WTC11 (cell line): Measurements from ENCODE around the gene SAMM50. TPM values are rescaled to one million over a fixed set of nuclear protein-coding genes. Genes with fewer than 3 reads are reported as not detected.

Experiments
- ATAC-seq: fragments of 200-7000 bp; cut with Tn5 transposase; 2 replicates; pipeline ENCODE4 v1.10.0; 2021; ENCODE audit warnings: mild to moderate bottlenecking, moderate library complexity
- CTCF ChIA-PET: fragments of 300-600 bp; sonication (Branson Sonifier 250); formaldehyde crosslinking; loops from one replicate; lab custom pipeline; 2021; ENCODE audit warnings: antibody characterized with exemption; lab: Charles Lee
- POLR2A ChIA-PET: fragments of 350-600 bp; sonication (Branson Sonifier 250); formaldehyde crosslinking; loops from one replicate; lab custom pipeline; 2021; ENCODE audit warnings: antibody characterized with exemption; lab: Charles Lee
- DNase-seq: peaks from one replicate; pipeline ENCODE4 v3.0.0; 2021; ENCODE audit warnings: low spot score
- H3K27ac Mint-ChIP-seq: 2 replicates; pipeline ENCODE4 v1.8.0; 2021; ENCODE audit warnings: mixed read lengths
- H3K27me3 Mint-ChIP-seq: 2 replicates; pipeline ENCODE4 v1.8.0; 2021; ENCODE audit warnings: low read depth, mild to moderate bottlenecking, moderate library complexity, mixed read lengths
- H3K36me3 Mint-ChIP-seq: 2 replicates; pipeline ENCODE4 v1.8.0; 2021; ENCODE audit warnings: mixed read lengths
- H3K4me1 Mint-ChIP-seq: 2 replicates; pipeline ENCODE4 v1.8.0; 2022; ENCODE audit warnings: mixed read lengths
- H3K4me3 Mint-ChIP-seq: 2 replicates; pipeline ENCODE4 v1.8.0; 2021; ENCODE audit warnings: mild to moderate bottlenecking, moderate library complexity, mixed read lengths
- H3K9me3 Mint-ChIP-seq: 2 replicates; pipeline ENCODE4 v1.8.0; 2021; ENCODE audit warnings: mixed read lengths
- ATF1 ChIP-seq: sonication (generic); formaldehyde crosslinking; IDR thresholded peaks from 2 replicates; pipeline ENCODE4 v1.8.1; 2023; ENCODE audit warnings: mild to moderate bottlenecking, moderate library complexity, missing genetic modification reagents
- CREM ChIP-seq: sonication (generic); formaldehyde crosslinking; IDR thresholded peaks from 2 replicates; pipeline ENCODE4 v1.8.1; 2022; ENCODE audit warnings: mild to moderate bottlenecking, missing genetic modification reagents, moderate library complexity
- FOXJ3 ChIP-seq: sonication (generic); formaldehyde crosslinking; IDR thresholded peaks from 2 replicates; pipeline ENCODE4 v1.9.0; 2021; ENCODE audit warnings: missing genetic modification reagents, mild to moderate bottlenecking, borderline replicate concordance
- FOXP1 ChIP-seq: sonication (generic); formaldehyde crosslinking; IDR thresholded peaks from 2 replicates; pipeline ENCODE4 v1.8.0; 2022; ENCODE audit warnings: missing genetic modification reagents, mild to moderate bottlenecking, moderate library complexity, borderline replicate concordance
- KAT7 ChIP-seq: sonication (generic); formaldehyde crosslinking; IDR thresholded peaks from 2 replicates; pipeline ENCODE4 v1.8.1; 2023; ENCODE audit warnings: missing genetic modification reagents, mild to moderate bottlenecking, borderline replicate concordance
- NR3C1 ChIP-seq: sonication (generic); formaldehyde crosslinking; conservative IDR thresholded peaks from 2 replicates; pipeline ENCODE4 v1.8.1; 2023; ENCODE audit warnings: low read depth, mild to moderate bottlenecking, missing genetic modification reagents
- SP1 ChIP-seq: sonication (generic); formaldehyde crosslinking; conservative IDR thresholded peaks from 2 replicates; pipeline ENCODE4 v1.8.1; 2022; ENCODE audit warnings: missing genetic modification reagents
- TCF7 ChIP-seq: sonication (generic); formaldehyde crosslinking; IDR thresholded peaks from 2 replicates; pipeline ENCODE4 v1.8.0; 2022; ENCODE audit warnings: mild to moderate bottlenecking, low read depth, missing genetic modification reagents, moderate library complexity
- TEAD1 ChIP-seq: sonication (generic); formaldehyde crosslinking; IDR thresholded peaks from 2 replicates; pipeline ENCODE4 v1.8.0; 2022; ENCODE audit warnings: mild to moderate bottlenecking, missing genetic modification reagents
- ZBTB21 ChIP-seq: sonication (generic); formaldehyde crosslinking; IDR thresholded peaks from 2 replicates; pipeline ENCODE4 v1.8.1; 2023; ENCODE audit warnings: mild to moderate bottlenecking, missing genetic modification reagents, borderline replicate concordance
- ZNF396 ChIP-seq: fragments of 250-450 bp; sonication (Bioruptor Pico); IDR thresholded peaks from 2 replicates; pipeline ENCODE4 v1.8.0; 2021; ENCODE audit warnings: mild to moderate bottlenecking, moderate library complexity, borderline replicate concordance
- total RNA-seq: library from RNA; stranded (reverse); gene quantifications from 3 replicates; pipeline ENCODE4 v1.2.3, GENCODE V29; 2021
- TF ChIP-seq, protein P1 (sequence below): sonication (generic); formaldehyde crosslinking; IDR thresholded peaks from 2 replicates; pipeline ENCODE4 v1.8.1; 2022; ENCODE audit warnings: low read depth, missing genetic modification reagents, borderline replicate concordance
- TF ChIP-seq, protein P2 (sequence below): sonication (generic); formaldehyde crosslinking; IDR thresholded peaks from 2 replicates; pipeline ENCODE4 v1.8.1; 2023; ENCODE audit warnings: mild to moderate bottlenecking, moderate library complexity, missing genetic modification reagents
- TF ChIP-seq, protein P3 (sequence below): fragments of 200-600 bp; IDR thresholded peaks from 2 replicates; pipeline ENCODE4 v1.8.0; 2022; ENCODE audit warnings: antibody characterized with exemption
- TF ChIP-seq, protein P4 (sequence below): sonication (generic); formaldehyde crosslinking; IDR thresholded peaks from 2 replicates; pipeline ENCODE4 v1.8.1; 2023; ENCODE audit warnings: mild to moderate bottlenecking, missing genetic modification reagents, moderate library complexity
- TF ChIP-seq, protein P5 (sequence below): fragments of 250-450 bp; sonication (Bioruptor Pico); IDR thresholded peaks from 2 replicates; pipeline ENCODE4 v1.8.0; 2021; ENCODE audit warnings: mild to moderate bottlenecking
- TF ChIP-seq, protein P6 (sequence below): sonication (generic); formaldehyde crosslinking; IDR thresholded peaks from 2 replicates; pipeline ENCODE4 v1.8.1; 2022; ENCODE audit warnings: mild to moderate bottlenecking, missing genetic modification reagents, moderate library complexity, borderline replicate concordance
- TF ChIP-seq, protein P7 (sequence below): fragments of 250-450 bp; sonication (Bioruptor Pico); IDR thresholded peaks from 2 replicates; pipeline ENCODE4 v2.1.2; 2022; ENCODE audit warnings: mild to moderate bottlenecking, moderate library complexity
- TF ChIP-seq, protein P8 (sequence below): sonication (generic); formaldehyde crosslinking; conservative IDR thresholded peaks from 2 replicates; pipeline ENCODE4 v1.8.1; 2023; ENCODE audit warnings: mild to moderate bottlenecking, low read depth, missing genetic modification reagents, moderate library complexity

The SAMM50 gene
- total RNA-seq, 1 experiment from 2014 or later, result 72.1 TPM

DNA sequence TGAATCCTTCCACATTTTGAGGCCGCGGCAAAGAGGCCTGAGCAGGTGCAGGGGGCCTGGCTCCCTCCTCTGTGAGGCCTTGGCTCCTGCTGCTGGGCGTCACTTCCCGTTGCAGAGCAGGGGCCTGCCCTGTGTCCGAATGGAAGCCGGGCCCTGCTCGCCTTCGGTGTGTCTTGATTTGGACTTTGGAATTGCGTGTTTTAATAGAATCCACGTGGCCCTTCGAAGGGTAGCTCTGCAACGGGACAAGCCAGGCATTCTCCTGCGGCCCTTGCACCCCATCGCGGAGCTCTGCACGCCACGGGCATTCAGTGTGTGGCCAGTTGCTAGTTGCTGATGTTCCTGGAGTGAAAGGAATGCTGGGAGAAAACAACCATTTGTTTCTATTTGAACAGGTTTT lies 25.8 kb downstream of the SAMM50 start:
- Mint-ChIP-seq H3K4me3 (no peak overlapping the region), H3K27ac (no peak overlapping the region), H3K36me3 (peaks cover 59% of the 10 kb centered on the region), H3K4me1 (no peaks in the 10 kb centered on the region), H3K9me3 (no peaks in the 10 kb centered on the region), H3K27me3 (no peaks in the 10 kb centered on the region)
- POLR2A ChIA-PET, result no interaction called here
- CTCF ChIA-PET, result interaction anchor here (0.6 to 1.3 kb wide), 3 partner anchors 12 to 151 kb away, joined by 3 to 5 read pairs (median 3); no protein-coding TSS in a partner anchor
- TF ChIP-seq, protein P1, sequence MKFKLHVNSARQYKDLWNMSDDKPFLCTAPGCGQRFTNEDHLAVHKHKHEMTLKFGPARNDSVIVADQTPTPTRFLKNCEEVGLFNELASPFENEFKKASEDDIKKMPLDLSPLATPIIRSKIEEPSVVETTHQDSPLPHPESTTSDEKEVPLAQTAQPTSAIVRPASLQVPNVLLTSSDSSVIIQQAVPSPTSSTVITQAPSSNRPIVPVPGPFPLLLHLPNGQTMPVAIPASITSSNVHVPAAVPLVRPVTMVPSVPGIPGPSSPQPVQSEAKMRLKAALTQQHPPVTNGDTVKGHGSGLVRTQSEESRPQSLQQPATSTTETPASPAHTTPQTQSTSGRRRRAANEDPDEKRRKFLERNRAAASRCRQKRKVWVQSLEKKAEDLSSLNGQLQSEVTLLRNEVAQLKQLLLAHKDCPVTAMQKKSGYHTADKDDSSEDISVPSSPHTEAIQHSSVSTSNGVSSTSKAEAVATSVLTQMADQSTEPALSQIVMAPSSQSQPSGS (CRISPR knock-in tag), result no peak
- TF ChIP-seq, protein P2, sequence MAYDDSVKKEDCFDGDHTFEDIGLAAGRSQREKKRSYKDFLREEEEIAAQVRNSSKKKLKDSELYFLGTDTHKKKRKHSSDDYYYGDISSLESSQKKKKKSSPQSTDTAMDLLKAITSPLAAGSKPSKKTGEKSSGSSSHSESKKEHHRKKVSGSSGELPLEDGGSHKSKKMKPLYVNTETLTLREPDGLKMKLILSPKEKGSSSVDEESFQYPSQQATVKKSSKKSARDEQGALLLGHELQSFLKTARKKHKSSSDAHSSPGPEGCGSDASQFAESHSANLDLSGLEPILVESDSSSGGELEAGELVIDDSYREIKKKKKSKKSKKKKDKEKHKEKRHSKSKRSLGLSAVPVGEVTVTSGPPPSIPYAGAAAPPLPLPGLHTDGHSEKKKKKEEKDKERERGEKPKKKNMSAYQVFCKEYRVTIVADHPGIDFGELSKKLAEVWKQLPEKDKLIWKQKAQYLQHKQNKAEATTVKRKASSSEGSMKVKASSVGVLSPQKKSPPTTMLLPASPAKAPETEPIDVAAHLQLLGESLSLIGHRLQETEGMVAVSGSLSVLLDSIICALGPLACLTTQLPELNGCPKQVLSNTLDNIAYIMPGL (CRISPR knock-in tag), result no peak
- no peak for TF ChIP-seq ATF1 (CRISPR knock-in tag)
- TF ChIP-seq, protein P3, sequence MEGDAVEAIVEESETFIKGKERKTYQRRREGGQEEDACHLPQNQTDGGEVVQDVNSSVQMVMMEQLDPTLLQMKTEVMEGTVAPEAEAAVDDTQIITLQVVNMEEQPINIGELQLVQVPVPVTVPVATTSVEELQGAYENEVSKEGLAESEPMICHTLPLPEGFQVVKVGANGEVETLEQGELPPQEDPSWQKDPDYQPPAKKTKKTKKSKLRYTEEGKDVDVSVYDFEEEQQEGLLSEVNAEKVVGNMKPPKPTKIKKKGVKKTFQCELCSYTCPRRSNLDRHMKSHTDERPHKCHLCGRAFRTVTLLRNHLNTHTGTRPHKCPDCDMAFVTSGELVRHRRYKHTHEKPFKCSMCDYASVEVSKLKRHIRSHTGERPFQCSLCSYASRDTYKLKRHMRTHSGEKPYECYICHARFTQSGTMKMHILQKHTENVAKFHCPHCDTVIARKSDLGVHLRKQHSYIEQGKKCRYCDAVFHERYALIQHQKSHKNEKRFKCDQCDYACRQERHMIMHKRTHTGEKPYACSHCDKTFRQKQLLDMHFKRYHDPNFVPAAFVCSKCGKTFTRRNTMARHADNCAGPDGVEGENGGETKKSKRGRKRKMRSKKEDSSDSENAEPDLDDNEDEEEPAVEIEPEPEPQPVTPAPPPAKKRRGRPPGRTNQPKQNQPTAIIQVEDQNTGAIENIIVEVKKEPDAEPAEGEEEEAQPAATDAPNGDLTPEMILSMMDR, result no peak
- TF ChIP-seq, protein P4, sequence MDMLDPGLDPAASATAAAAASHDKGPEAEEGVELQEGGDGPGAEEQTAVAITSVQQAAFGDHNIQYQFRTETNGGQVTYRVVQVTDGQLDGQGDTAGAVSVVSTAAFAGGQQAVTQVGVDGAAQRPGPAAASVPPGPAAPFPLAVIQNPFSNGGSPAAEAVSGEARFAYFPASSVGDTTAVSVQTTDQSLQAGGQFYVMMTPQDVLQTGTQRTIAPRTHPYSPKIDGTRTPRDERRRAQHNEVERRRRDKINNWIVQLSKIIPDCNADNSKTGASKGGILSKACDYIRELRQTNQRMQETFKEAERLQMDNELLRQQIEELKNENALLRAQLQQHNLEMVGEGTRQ (CRISPR knock-in tag), result no peak
- TF ChIP-seq, protein P5, sequence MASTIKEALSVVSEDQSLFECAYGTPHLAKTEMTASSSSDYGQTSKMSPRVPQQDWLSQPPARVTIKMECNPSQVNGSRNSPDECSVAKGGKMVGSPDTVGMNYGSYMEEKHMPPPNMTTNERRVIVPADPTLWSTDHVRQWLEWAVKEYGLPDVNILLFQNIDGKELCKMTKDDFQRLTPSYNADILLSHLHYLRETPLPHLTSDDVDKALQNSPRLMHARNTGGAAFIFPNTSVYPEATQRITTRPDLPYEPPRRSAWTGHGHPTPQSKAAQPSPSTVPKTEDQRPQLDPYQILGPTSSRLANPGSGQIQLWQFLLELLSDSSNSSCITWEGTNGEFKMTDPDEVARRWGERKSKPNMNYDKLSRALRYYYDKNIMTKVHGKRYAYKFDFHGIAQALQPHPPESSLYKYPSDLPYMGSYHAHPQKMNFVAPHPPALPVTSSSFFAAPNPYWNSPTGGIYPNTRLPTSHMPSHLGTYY, result no peak
- DNase-seq, result no peak
- ATAC-seq, result no peak

DNA sequence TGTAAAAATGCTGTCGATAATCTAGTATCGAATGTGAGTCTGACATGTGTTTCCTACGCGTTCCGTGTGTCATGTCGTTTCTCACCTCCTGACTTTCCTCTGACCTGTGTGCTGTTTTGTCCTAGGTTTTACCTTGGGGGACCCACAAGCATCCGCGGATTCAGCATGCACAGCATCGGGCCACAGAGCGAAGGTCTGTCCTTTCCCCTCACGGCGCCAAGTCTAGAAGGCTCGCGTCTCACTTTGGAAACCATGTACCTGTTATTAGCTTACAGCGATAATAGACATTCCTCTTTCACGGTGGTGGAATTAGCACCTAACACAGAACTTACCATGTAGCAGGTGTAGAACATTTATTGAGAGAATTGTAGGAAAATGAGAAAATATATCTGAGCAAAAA lies 28.6 kb downstream of the SAMM50 start:
- CTCF ChIA-PET, result no interaction called here
- TF ChIP-seq CREM (CRISPR knock-in tag) (no peak), ZNF396 (CRISPR knock-in tag) (no peak), KAT7 (CRISPR knock-in tag) (no peak), ZBTB21 (CRISPR knock-in tag) (no peak), SP1 (CRISPR knock-in tag) (no peak), FOXJ3 (CRISPR knock-in tag) (no peak), TEAD1 (CRISPR knock-in tag) (no peak), NR3C1 (CRISPR knock-in tag) (no peak), TCF7 (CRISPR knock-in tag) (no peak), FOXP1 (no peak)
- TF ChIP-seq, protein P6, sequence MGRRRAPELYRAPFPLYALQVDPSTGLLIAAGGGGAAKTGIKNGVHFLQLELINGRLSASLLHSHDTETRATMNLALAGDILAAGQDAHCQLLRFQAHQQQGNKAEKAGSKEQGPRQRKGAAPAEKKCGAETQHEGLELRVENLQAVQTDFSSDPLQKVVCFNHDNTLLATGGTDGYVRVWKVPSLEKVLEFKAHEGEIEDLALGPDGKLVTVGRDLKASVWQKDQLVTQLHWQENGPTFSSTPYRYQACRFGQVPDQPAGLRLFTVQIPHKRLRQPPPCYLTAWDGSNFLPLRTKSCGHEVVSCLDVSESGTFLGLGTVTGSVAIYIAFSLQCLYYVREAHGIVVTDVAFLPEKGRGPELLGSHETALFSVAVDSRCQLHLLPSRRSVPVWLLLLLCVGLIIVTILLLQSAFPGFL, result no peak
- TF ChIP-seq, protein P7, sequence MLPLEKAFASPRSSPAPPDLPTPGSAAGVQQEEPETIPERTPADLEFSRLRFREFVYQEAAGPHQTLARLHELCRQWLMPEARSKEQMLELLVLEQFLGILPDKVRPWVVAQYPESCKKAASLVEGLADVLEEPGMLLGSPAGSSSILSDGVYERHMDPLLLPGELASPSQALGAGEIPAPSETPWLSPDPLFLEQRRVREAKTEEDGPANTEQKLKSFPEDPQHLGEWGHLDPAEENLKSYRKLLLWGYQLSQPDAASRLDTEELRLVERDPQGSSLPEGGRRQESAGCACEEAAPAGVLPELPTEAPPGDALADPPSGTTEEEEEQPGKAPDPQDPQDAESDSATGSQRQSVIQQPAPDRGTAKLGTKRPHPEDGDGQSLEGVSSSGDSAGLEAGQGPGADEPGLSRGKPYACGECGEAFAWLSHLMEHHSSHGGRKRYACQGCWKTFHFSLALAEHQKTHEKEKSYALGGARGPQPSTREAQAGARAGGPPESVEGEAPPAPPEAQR (CRISPR knock-in tag), result no peak
- TF ChIP-seq, protein P8, sequence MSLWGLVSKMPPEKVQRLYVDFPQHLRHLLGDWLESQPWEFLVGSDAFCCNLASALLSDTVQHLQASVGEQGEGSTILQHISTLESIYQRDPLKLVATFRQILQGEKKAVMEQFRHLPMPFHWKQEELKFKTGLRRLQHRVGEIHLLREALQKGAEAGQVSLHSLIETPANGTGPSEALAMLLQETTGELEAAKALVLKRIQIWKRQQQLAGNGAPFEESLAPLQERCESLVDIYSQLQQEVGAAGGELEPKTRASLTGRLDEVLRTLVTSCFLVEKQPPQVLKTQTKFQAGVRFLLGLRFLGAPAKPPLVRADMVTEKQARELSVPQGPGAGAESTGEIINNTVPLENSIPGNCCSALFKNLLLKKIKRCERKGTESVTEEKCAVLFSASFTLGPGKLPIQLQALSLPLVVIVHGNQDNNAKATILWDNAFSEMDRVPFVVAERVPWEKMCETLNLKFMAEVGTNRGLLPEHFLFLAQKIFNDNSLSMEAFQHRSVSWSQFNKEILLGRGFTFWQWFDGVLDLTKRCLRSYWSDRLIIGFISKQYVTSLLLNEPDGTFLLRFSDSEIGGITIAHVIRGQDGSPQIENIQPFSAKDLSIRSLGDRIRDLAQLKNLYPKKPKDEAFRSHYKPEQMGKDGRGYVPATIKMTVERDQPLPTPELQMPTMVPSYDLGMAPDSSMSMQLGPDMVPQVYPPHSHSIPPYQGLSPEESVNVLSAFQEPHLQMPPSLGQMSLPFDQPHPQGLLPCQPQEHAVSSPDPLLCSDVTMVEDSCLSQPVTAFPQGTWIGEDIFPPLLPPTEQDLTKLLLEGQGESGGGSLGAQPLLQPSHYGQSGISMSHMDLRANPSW, result no peak
- TF ChIP-seq, protein P5, result no peak

More for the DNA sequence above, 28.6 kb downstream of the SAMM50 start:
- ATAC-seq, result no peak
- no peak overlapping the region for H3K4me3 Mint-ChIP-seq
- no peak for DNase-seq
- H3K27ac Mint-ChIP-seq, result no peak overlapping the region
- H3K9me3 Mint-ChIP-seq, result no peaks in the 10 kb centered on the region
- POLR2A ChIA-PET, result no interaction called here
- no peaks in the 10 kb centered on the region for H3K27me3 Mint-ChIP-seq
- no peaks in the 10 kb centered on the region for H3K4me1 Mint-ChIP-seq
- peaks cover 46% of the 10 kb centered on the region for H3K36me3 Mint-ChIP-seq
